ENCODE results near the gene ADCY1.

ADCY1 gene

GRCh38 chr7:45712872-45713668, 138.9 kb downstream of the ADCY1 start:
- no peak overlapping the region for H3K4me3 ChIP-seq (ENCODE audit: low read length)
- DNase-seq (ENCODE audit: low read depth), result no peak
- TF ChIP-seq CTCF (IDR thresholded peaks at IDR 0.05; ENCODE audit: insufficient read depth, low read depth, low read length, missing control alignments), result no peak

GRCh38 chr7:45713669-45714520, 139.7 kb downstream of the ADCY1 start:
- TF ChIP-seq CTCF (IDR thresholded peaks at IDR 0.05; ENCODE audit: insufficient read depth, low read depth, low read length, missing control alignments), result no peak
- no peak for DNase-seq (ENCODE audit: low read depth)
- H3K4me3 ChIP-seq (ENCODE audit: low read length), result no peak overlapping the region

GRCh38 chr7:45714521-45714820, 140.3 kb downstream of the ADCY1 start:
- no peak for TF ChIP-seq CTCF (IDR thresholded peaks at IDR 0.05; ENCODE audit: insufficient read depth, low read depth, low read length, missing control alignments)
- DNase-seq (ENCODE audit: low read depth), result no peak
- H3K4me3 ChIP-seq (ENCODE audit: low read length), result no peak overlapping the region

GRCh38 chr7:45715471-45716352, 141.5 kb downstream of the ADCY1 start:
- DNase-seq (ENCODE audit: low read depth), result no peak
- no peak for TF ChIP-seq CTCF (IDR thresholded peaks at IDR 0.05; ENCODE audit: insufficient read depth, low read depth, low read length, missing control alignments)
- no peak overlapping the region for H3K4me3 ChIP-seq (ENCODE audit: low read length)

GRCh38 chr7:45716380-45717203, 142.4 kb downstream of the ADCY1 start:
- no peak for DNase-seq (ENCODE audit: low read depth)
- no peak for TF ChIP-seq CTCF (IDR thresholded peaks at IDR 0.05; ENCODE audit: insufficient read depth, low read depth, low read length, missing control alignments)
- H3K4me3 ChIP-seq (ENCODE audit: low read length), result no peak overlapping the region

All from epithelial cell of esophagus (primary cell).